ENCODE results near the gene MUC4. TPM values are rescaled to one million over a fixed set of nuclear protein-coding genes. Genes with fewer than 3 reads are reported as not detected.
"Not testable (repeated sequence)": the region's sequence is repeated elsewhere in the genome, so short reads cannot be mapped to it uniquely, and the experiment has no call there.

Gene MUC4
- total RNA-seq, 1 experiment from 2014 or later = not detected

GRCh38 chr3:195828762-195829161 is 17.0 kb upstream of the MUC4 start:
- CTCF ChIA-PET = no interaction called here
- no TSS peak for BruUV-seq (replicated peaks)
- Histone ChIP-seq H3K4me1 (ENCODE audit: insufficient read depth, low read length) (0 out of 2 replicates have a peak, but pooled peaks cover 3% of the 10 kb centered on the region), H3K9me3 (ENCODE audit: low read length) (no peaks in the 10 kb centered on the region), H4K20me1 (ENCODE audit: low read length) (no peaks in the 10 kb centered on the region), H3K9me2 (replicated peaks; ENCODE audit: low read length) (no peaks in the 10 kb centered on the region), H3F3A (ENCODE audit: low read length, unreplicated experiment) (no peaks in the 10 kb centered on the region), H3K9ac (ENCODE audit: low read length) (no peak overlapping the region), H2AFZ (ENCODE audit: low read length) (no peak overlapping the region), H3K27me3 (ENCODE audit: low read length) (no peaks in the 10 kb centered on the region), H3K36me3 (ENCODE audit: low read depth, low read length) (no peaks in the 10 kb centered on the region), H3K27ac (ENCODE audit: low read length) (no peak overlapping the region), H3K4me3 (ENCODE audit: low read length) (no peak overlapping the region), H3K4me2 (ENCODE audit: low read length) (no peak overlapping the region), H3K79me2 (ENCODE audit: low read length) (no peaks in the 10 kb centered on the region)
- ATAC-seq (no peak), DNase-seq (no peak)
- no peak for TF ChIP-seq CTCF (conservative IDR thresholded peaks at IDR 0.05; ENCODE audit: low read depth, low read length)
- TF ChIP-seq EZH2 (IDR thresholded peaks at IDR 0.05; ENCODE audit: low read length, unreplicated experiment) = no peak
- TF ChIP-seq EZH2phosphoT487 (IDR thresholded peaks at IDR 0.05; ENCODE audit: borderline replicate concordance, low read length) = no peak
- intact Hi-C loops (cut with micrococcal nuclease) = no loop called here
- POLR2A ChIA-PET (ENCODE audit: unreplicated experiment) = no interaction called here

- Histone ChIP-seq H3K36me3 (ENCODE audit: low read depth, low read length) (no peaks in the 10 kb centered on the region), H3K27ac (ENCODE audit: low read length) (no peak overlapping the region), H3K9ac (ENCODE audit: low read length) (no peak overlapping the region), H3F3A (ENCODE audit: low read length, unreplicated experiment) (no peaks in the 10 kb centered on the region), H3K4me1 (ENCODE audit: insufficient read depth, low read length) (0 out of 2 replicates have a peak, but pooled peaks cover 4% of the 10 kb centered on the region), H3K9me2 (replicated peaks; ENCODE audit: low read length) (no peaks in the 10 kb centered on the region), H2AFZ (ENCODE audit: low read length) (no peak overlapping the region), H3K27me3 (ENCODE audit: low read length) (no peaks in the 10 kb centered on the region), H3K9me3 (ENCODE audit: low read length) (no peaks in the 10 kb centered on the region), H3K4me3 (ENCODE audit: low read length) (no peak overlapping the region), H3K4me2 (ENCODE audit: low read length) (no peak overlapping the region), H4K20me1 (ENCODE audit: low read length) (no peaks in the 10 kb centered on the region), H3K79me2 (ENCODE audit: low read length) (no peaks in the 10 kb centered on the region)
- CTCF ChIA-PET = no interaction called here
- no peak for TF ChIP-seq EZH2 (IDR thresholded peaks at IDR 0.05; ENCODE audit: low read length, unreplicated experiment)
- TF ChIP-seq CTCF (conservative IDR thresholded peaks at IDR 0.05; ENCODE audit: low read depth, low read length) = no peak
- no peak for TF ChIP-seq EZH2phosphoT487 (IDR thresholded peaks at IDR 0.05; ENCODE audit: borderline replicate concordance, low read length)
- no peak for DNase-seq
- no peak for ATAC-seq
- no TSS peak for BruUV-seq (replicated peaks)
- POLR2A ChIA-PET (ENCODE audit: unreplicated experiment) = no interaction called here
- intact Hi-C loops (cut with micrococcal nuclease) = no loop called here
Observed at GRCh38 chr3:195825857-195826804, 14.4 kb upstream of the MUC4 start.

- Histone ChIP-seq H3K27ac (ENCODE audit: low read length) (no peak overlapping the region), H3K4me2 (ENCODE audit: low read length) (no peak overlapping the region), H3K4me1 (ENCODE audit: insufficient read depth, low read length) (0 out of 2 replicates have a peak, but pooled peaks cover 10% of the 10 kb centered on the region), H3K9me2 (replicated peaks; ENCODE audit: low read length) (no peaks in the 10 kb centered on the region), H3K9ac (ENCODE audit: low read length) (no peak overlapping the region), H2AFZ (ENCODE audit: low read length) (no peak overlapping the region), H3F3A (ENCODE audit: low read length, unreplicated experiment) (no peaks in the 10 kb centered on the region), H3K9me3 (ENCODE audit: low read length) (no peaks in the 10 kb centered on the region), H4K20me1 (ENCODE audit: low read length) (no peaks in the 10 kb centered on the region), H3K27me3 (ENCODE audit: low read length) (no peaks in the 10 kb centered on the region), H3K4me3 (ENCODE audit: low read length) (no peak overlapping the region), H3K79me2 (ENCODE audit: low read length) (no peaks in the 10 kb centered on the region), H3K36me3 (ENCODE audit: low read depth, low read length) (no peaks in the 10 kb centered on the region)
- CTCF ChIA-PET = no interaction called here
- ATAC-seq (no peak), DNase-seq (no peak)
- intact Hi-C loops (cut with micrococcal nuclease) = no loop called here
- TF ChIP-seq EZH2phosphoT487 (IDR thresholded peaks at IDR 0.05; ENCODE audit: borderline replicate concordance, low read length) = no peak
- TF ChIP-seq CTCF (conservative IDR thresholded peaks at IDR 0.05; ENCODE audit: low read depth, low read length) = no peak
- TF ChIP-seq EZH2 (IDR thresholded peaks at IDR 0.05; ENCODE audit: low read length, unreplicated experiment) = no peak
- BruUV-seq (replicated peaks) = no TSS peak
- POLR2A ChIA-PET (ENCODE audit: unreplicated experiment) = no interaction called here
Observed at GRCh38 chr3:195825191-195825588, 13.5 kb upstream of the MUC4 start.

GRCh38 chr3:195824425-195825190 is 12.9 kb upstream of the MUC4 start:
- intact Hi-C loops (cut with micrococcal nuclease); POLR2A ChIA-PET (ENCODE audit: unreplicated experiment); H3K36me3 ChIP-seq (ENCODE audit: low read depth, low read length); H3K9me3 ChIP-seq (ENCODE audit: low read length); H3K4me3 ChIP-seq (ENCODE audit: low read length); H3K27me3 ChIP-seq (ENCODE audit: low read length); H3K27ac ChIP-seq (ENCODE audit: low read length); H3K4me1 ChIP-seq (ENCODE audit: insufficient read depth, low read length); H3K79me2 ChIP-seq (ENCODE audit: low read length); H2AFZ ChIP-seq (ENCODE audit: low read length); H3K9me2 ChIP-seq (replicated peaks; ENCODE audit: low read length); H4K20me1 ChIP-seq (ENCODE audit: low read length); H3K4me2 ChIP-seq (ENCODE audit: low read length); ATAC-seq; BruUV-seq (replicated peaks); H3K9ac ChIP-seq (ENCODE audit: low read length); H3F3A ChIP-seq (ENCODE audit: low read length, unreplicated experiment); DNase-seq; CTCF ChIA-PET: not testable (repeated sequence)
